ENCODE results near the gene GLT6D1.

The GLT6D1 gene

GRCh38 chr9:135660407-135660806, 21.1 kb upstream of the GLT6D1 start:
- peak; percentile 14 for DNase-seq (ENCODE audit: low spot score)
- Histone ChIP-seq H3K4me3 (no peak overlapping the region), H3K27ac (no peak overlapping the region)
- no peak for TF ChIP-seq CTCF (IDR thresholded peaks at IDR 0.05)

- no peak overlapping the region for H3K4me3 ChIP-seq
- no peak for TF ChIP-seq CTCF (IDR thresholded peaks at IDR 0.05)
- H3K27ac ChIP-seq = no peak overlapping the region
- DNase-seq (ENCODE audit: low spot score) = peak; percentile 8
These were observed 19.9 kb upstream of the GLT6D1 start for GRCh38 chr9:135659252-135659651.

GRCh38 chr9:135657416-135657815, 18.1 kb upstream of the GLT6D1 start:
- DNase-seq (ENCODE audit: low spot score) = peak; percentile 60
- Histone ChIP-seq H3K27ac (no peak overlapping the region), H3K4me3 (no peak overlapping the region)
- TF ChIP-seq CTCF (IDR thresholded peaks at IDR 0.05) = no peak

- TF ChIP-seq CTCF (IDR thresholded peaks at IDR 0.05) = no peak
- DNase-seq (ENCODE audit: low spot score) = peak; percentile 59
- H3K27ac ChIP-seq = no peak overlapping the region
- no peak overlapping the region for H3K4me3 ChIP-seq
These were observed 16.0 kb upstream of the GLT6D1 start for GRCh38 chr9:135655317-135655716.

GRCh38 chr9:135650408-135650807, 11.1 kb upstream of the GLT6D1 start:
- H3K4me3 ChIP-seq = no peak overlapping the region
- TF ChIP-seq CTCF (IDR thresholded peaks at IDR 0.05) = no peak
- no peak for DNase-seq (ENCODE audit: low spot score)
- H3K27ac ChIP-seq = no peak overlapping the region

- no peak overlapping the region for H3K4me3 ChIP-seq
- no peak for DNase-seq (ENCODE audit: low spot score)
- TF ChIP-seq CTCF (IDR thresholded peaks at IDR 0.05) = no peak
- H3K27ac ChIP-seq = no peak overlapping the region
These were observed 10.2 kb upstream of the GLT6D1 start for GRCh38 chr9:135649508-135649907.

- no peak for TF ChIP-seq CTCF (IDR thresholded peaks at IDR 0.05)
- H3K27ac ChIP-seq = no peak overlapping the region
- no peak for DNase-seq (ENCODE audit: low spot score)
- H3K4me3 ChIP-seq = no peak overlapping the region
These were observed 9.4 kb upstream of the GLT6D1 start for GRCh38 chr9:135648494-135649410.
